ENCODE measurements around the gene SCML1. TPM values are rescaled to one million over a fixed set of nuclear protein-coding genes. Genes with fewer than 3 reads are reported as not detected.
A peak's percentile ranks its signal among the peaks of the same experiment; 100 is the strongest.
"Not testable (repeated sequence)": the region's sequence is repeated elsewhere in the genome, so short reads cannot be mapped to it uniquely, and the experiment has no call there.

The SCML1 gene
- total and polyA plus RNA-seq, 12 donors, result 4.9 to 35.8 (median 6.3) TPM

DNA sequence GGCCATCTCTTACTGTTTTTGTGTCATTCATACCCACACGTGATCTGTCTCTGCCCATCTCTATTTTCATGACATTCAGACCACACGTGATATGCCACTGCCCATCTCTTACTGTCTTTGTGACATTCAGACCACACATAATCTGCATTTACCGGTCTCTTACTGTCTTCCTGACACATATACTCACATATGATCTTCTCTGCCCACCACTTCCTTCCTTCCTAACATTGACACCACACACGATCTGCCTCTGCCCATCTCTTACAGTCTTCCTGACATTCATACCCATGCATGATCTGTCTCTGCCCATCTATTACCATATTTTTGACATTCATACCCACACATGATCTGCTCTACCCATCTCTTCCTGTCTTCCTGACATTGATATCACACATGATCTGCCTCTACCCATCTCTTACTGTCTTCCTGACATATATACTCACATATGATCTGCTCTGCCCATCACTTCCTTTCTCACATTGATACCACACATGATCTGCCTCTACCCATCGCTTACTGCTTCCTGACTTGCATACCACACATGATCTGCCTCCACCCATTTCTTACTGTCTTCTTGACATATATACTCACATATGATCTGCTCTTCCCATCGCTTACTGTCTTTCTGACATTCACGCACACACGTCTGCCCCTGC is 36.1 kb downstream of the SCML1 start:
- no peak for ATAC-seq
- no peaks in the 10 kb centered on the region for H3K4me1 ChIP-seq
- 75 to 78% methylated on average over 8 of the region's 8 CpGs for WGBS, 2 donors

DNA sequence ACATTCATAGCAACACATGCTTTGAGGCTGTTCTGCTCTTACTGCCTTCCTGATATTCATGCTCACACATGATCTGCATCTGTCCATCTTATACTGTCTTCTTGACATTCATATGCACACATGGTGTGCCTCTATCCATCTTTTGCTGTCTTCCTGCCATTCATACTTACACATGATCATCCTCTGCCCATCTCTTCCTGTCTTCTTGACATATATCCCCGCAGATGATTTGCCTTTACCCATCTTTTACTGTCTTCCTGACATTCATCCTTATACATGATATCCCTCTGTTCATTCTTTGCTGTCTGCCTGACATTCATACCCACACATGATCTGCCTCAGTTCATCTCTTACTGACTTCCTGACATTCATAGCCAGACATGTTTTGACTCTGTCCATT is 36.8 kb downstream of the SCML1 start:
- no peak for TF ChIP-seq CTCF (IDR thresholded peaks at IDR 0.05)
- ATAC-seq (no peak), DNase-seq (no peak)
- Histone ChIP-seq H3K4me3 (no peak overlapping the region), H3K27ac (no peak overlapping the region), H3K4me1 (no peaks in the 10 kb centered on the region), H3K9me3 (no peaks in the 10 kb centered on the region), H3K36me3 (no peaks in the 10 kb centered on the region), H3K27me3 (peaks cover 0 to 26% (median 0%) of the 10 kb centered on the region in 7 donors)
- WGBS, 2 donors, result 64 to 86% methylated on average over 1 of the region's 1 CpG
- intact Hi-C loops (cut with DNase I), result no loop called here

More for the DNA sequence above, 36.1 kb downstream of the SCML1 start:
- no peak for TF ChIP-seq CTCF (IDR thresholded peaks at IDR 0.05)
- Histone ChIP-seq H3K9me3 (no peaks in the 10 kb centered on the region), H3K4me3 (no peak overlapping the region), H3K27me3 (peaks cover 0 to 33% (median 0%) of the 10 kb centered on the region in 7 donors), H3K27ac (no peak overlapping the region), H3K36me3 (no peaks in the 10 kb centered on the region)
- DNase-seq, result no peak
- intact Hi-C loops (cut with DNase I), result no loop called here

DNA sequence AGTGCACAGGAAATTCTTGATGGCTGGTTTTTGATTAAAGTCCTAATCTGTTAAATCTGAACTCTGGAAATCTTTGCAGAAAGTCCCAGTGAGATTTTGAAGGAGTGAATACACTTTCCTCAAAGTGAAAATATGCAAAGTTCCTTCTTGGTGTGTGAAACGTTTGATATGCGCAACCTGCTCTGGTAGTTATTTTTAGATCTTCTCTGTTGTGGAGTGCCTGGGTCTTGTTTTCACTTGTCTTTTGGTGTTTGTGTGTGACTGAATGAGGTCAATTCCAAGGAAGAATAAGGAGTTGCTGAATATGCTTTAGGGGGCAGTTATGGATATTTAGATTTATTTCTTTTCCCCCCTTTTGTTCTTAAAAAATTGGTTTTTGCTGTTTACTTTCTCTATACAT is 41.7 kb downstream of the SCML1 start:
- no peaks in the 10 kb centered on the region for H3K4me1 ChIP-seq
- 32 to 35% methylated on average over 2 of the region's 2 CpGs for WGBS, 2 donors
- no peak overlapping the region for H3K27ac ChIP-seq
- DNase-seq (no peak), ATAC-seq (no peak)
- no peaks in the 10 kb centered on the region for H3K36me3 ChIP-seq
- H3K4me3 ChIP-seq, result no peak overlapping the region
- no peak for TF ChIP-seq CTCF (IDR thresholded peaks at IDR 0.05)
- no peaks in the 10 kb centered on the region for H3K9me3 ChIP-seq
- H3K27me3 ChIP-seq, result peaks cover 0 to 2% (median 0%) of the 10 kb centered on the region in 7 donors
- intact Hi-C loops (cut with DNase I), result no loop called here

DNA sequence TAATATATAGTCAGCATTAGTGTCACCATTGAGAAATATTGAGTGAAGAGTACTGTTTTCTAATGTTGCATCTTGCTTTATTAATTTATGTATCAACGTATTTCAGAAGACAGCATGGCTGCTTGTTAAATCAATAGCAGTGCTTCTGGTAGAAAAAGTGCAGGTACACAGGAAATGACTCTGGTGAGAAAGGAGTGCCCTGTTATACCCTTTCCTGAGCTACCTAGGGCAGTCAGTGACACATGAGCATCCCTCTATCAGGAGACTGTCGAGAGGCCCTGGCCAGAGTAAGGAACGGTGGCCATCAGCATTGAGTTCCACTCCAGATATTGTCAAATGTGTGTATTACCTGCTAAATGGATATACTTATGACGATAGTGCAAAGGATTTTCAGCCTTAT is 42.1 kb downstream of the SCML1 start:
- Histone ChIP-seq H3K9me3 (no peaks in the 10 kb centered on the region), H3K27ac (no peak overlapping the region), H3K27me3 (no peaks in the 10 kb centered on the region), H3K4me1 (no peaks in the 10 kb centered on the region), H3K4me3 (no peak overlapping the region), H3K36me3 (no peaks in the 10 kb centered on the region)
- 88 to 92% methylated on average over 4 of the region's 4 CpGs for WGBS, 2 donors
- TF ChIP-seq CTCF (IDR thresholded peaks at IDR 0.05), result no peak
- intact Hi-C loops (cut with DNase I), result no loop called here
- DNase-seq (no peak), ATAC-seq (no peak)

DNA sequence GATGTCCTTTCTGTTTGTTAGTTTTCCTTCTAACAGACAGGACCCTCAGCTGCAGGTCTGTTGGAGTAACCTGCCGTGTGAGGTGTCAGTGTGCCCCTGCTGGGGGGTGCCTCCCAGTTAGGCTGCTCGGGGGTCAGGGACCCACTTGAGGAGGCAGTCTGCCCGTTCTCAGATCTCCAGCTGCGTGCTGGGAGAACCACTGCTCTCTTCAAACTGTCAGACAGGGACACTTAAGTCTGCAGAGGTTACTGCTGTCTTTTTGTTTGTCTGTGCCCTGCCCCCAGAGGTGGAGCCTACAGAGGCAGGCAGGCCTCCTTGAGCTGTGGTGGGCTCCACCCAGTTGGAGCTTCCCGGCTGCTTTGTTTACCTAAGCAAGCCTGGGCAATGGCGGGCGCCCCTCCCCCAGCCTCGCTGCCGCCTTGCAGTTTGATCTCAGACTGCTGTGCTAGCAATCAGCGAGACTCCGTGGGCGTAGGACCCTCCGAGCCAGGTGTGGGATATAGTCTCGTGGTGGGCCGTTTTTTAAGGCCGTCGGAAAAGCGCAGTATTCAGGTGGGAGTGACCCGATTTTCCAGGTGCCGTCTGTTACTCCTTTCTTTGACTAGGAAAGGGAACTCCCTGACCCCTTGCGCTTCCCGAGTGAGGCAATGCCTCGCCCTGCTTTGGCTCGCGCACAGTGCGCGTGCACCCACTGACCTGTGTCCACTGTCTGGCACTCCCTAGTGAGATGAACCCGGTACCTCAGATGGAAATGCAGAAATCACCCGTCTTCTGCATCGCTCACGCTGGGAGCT is 49.5 kb downstream of the SCML1 start:
- 52% methylated on average over 23 to 25 of the region's 31 CpGs for WGBS, 2 donors
- not testable (repeated sequence) for ATAC-seq, H3K4me1 ChIP-seq, H3K9me3 ChIP-seq, DNase-seq, H3K36me3 ChIP-seq, H3K27ac ChIP-seq
- H3K27me3 ChIP-seq, result peaks cover 0 to 17% (median 0%) of the 10 kb centered on the region in 7 donors
- H3K4me3 ChIP-seq, result peak overlapping the region in 2 of 10 donors; percentile 11 to 15
- intact Hi-C loops (cut with DNase I), result loop anchor here in 1 of 10 donors (5.0 kb wide), 1 partner anchor 591 kb away; no protein-coding TSS in a partner anchor

Measured in heart right ventricle (tissue), 16 donors.